NCI-H460 (cell line): ENCODE measurements around the gene PEX5. TPM values are rescaled to one million over a fixed set of nuclear protein-coding genes. Genes with fewer than 3 reads are reported as not detected.
"Not testable (repeated sequence)": the region's sequence is repeated elsewhere in the genome, so short reads cannot be mapped to it uniquely, and the experiment has no call there.

Source experiments
- DNase-seq: peaks from one replicate; pipeline ENCODE4 v3.0.0-alpha.2; 2016; ENCODE audit warnings: low read depth; ENCODE audit errors: extremely low read depth
- total RNA-seq: library from RNA; depleted of rRNA; stranded (reverse); fragments of >200 nt; shearing (Covaris generic); gene quantifications from 2 replicates; pipeline ENCODE4 v1.2.3, GENCODE V29; 2014; rRNA removed

Gene PEX5
- total RNA-seq, 1 experiment from 2014 or later, result 13.9 TPM

DNA sequence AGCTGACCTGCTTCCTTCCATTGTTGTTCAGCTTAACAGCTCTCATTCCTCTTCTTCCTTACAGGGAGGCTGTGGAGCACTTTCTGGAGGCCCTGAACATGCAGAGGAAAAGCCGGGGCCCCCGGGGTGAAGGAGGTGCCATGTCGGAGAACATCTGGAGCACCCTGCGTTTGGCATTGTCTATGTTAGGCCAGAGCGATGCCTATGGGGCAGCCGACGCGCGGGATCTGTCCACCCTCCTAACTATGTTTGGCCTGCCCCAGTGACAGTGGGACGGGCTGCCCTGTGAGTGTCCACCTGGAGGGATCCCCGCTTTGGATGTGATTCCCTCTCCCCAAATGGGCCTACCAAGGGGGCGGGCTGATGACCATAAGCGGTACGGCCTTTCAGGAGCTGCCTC, 20.5 kb downstream of the PEX5 start:
- DNase-seq, result no peak

- no peak for DNase-seq
These were observed 21.2 kb downstream of the PEX5 start for GRCh38 chr12:7210642-7211151.

DNA sequence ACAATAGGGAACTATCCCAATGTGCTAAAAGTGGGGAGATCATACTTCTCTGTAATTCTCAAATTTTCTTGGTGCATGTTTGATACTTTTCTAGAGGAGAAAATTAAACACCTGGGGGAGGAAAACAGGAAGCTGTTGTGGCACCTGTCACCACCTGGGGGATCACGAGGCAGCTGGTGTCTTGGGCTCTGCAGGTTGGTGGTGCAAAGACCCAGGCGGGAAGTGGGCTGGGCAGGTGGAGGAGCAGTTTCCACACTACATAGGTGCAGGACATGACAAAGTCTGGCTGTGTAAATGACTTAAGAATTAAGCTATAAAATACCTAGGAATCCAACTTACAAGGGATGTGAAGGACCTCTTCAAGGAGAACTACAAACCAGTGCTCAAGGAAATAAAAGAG, 23.2 kb downstream of the PEX5 start:
- DNase-seq, result no peak

DNA sequence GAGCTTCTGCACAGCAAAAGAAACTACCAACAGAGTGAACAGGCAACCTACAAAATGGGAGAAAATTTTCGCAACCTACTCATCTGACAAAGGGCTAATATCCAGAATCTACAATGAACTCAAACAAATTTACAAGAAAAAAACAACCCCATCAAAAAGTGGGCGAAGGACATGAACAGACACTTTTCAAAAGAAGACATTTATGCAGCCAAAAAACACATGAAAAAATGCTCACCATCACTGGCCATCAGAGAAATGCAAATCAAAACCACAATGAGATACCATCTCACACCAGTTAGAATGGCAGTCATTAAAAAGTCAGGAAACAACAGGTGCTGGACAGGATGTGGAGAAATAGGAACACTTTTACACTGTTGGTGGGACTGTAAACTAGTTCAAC, 24.3 kb downstream of the PEX5 start:
- DNase-seq, result not testable (repeated sequence)

DNA sequence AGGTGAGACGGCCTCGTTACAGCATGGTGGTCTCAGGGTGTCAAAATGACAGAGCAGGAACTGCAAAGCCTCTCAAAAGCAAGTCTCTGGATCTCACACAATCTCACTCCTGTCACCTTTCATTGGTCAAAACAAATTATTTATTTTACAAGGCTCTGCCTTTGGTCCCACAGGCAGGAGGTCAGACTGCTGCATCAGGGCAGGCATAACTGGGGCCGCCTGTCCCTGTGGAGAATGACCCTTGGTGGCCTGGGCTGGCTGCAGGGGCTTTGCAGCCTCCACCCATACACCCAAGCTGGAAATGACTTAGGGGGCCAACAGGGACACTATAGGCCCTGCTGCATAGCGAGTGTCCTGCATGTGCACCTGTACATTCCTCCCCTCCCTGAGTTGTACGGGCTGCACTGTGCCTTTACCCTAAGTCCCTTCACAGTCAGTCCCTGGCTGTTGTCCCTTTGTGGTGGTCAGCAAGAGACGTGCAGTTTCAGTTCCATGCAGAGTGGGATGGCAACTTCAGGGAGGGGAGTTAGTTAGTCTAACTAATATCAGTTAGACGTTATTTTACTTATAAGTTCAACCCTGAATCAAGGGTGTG, 28.1 kb downstream of the PEX5 start:
- DNase-seq, result no peak

DNA sequence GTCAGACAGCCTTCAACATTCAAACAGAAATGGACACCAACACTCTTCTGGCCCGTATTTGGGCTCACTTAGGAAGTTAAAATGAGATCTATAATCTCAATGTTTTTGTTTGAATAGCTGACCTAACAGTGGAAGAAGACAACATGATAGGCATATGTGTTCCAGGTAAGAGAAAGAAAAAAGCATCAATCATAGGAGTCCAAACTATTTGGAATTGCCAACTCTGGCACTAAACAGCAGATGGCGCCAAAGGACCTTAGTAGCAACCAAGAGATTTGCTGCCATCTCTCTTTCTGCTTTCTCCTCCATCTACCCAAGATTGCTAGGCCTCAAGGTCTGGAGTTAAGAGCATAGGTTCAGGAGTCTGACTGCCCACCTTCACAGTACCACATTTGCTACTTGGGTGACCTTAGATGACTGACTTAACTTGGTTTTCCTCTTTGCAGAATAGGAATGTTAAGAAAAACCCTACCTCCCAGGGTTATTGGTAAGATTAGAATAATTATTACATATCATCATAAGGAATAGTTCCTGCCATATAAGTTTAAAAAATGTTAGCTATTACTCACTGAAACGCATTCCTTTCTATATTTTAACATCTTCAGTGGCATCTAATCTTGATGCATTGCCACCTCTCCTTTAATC, 30.2 kb downstream of the PEX5 start:
- DNase-seq, result peak; percentile 73

DNA sequence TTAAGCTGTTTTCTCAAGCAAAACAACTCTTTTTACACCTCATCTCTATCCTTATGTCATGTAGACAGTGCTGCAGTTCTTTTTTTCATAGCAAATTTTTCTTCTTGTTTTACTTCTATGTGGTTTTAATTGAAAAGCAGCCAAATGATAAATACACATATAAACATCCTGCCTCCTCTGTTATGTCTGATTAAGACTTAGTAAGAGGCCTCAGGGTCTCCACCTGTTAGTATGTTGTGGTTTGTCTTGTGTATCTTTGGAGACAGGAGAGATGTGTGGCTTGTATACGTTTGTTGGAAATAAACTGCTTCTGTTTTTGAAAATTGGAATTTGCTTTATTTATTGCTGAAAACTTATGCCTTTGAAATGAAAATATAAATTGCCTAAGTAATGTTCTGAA, 32.0 kb downstream of the PEX5 start:
- DNase-seq, result no peak

DNA sequence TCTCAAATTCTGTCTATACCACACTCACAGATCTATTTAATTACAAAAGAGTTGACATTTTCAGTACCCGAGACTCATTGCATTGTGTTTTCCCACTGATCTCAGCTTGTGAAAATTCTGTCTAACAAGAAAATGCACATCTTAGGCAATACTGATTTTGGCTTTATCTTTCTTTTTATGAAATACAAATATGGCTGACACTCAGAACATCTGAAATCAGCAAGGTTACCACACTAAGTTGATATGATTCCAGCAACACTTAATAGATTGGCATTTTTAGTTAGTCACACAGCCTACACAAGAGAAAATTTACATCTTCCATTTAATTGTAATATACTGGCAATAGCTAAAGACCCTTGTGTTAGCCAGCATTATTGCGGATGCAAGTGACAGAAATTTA, 40.3 kb downstream of the PEX5 start:
- no peak for DNase-seq

DNA sequence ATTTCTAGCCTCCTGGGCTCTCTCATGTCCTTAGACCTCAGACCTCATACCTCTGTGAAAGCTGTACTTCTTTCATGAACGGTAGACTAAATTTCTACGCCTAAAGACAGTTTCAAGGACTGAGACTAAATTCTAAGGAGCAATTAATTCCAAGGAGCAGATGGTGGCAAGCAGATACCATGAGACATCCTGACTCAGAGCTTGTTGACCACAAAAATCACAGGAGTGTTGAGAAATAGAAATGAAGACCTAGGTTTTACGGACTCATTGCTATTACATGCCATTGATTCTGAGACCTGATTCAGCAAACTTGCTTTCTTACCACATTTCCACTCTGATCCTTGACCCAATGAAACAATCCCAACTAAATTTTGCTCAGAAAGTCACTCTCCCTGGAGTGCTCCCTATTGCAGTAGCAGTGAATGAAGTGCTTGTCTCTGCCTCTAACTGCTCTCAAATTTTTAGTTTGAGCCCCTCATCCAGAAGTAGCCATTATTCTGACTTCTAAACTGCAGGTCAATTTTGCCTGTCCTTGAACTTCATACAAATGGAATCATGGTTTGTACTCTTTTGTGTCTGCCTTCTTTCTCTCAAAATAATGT, 52.0 kb downstream of the PEX5 start:
- no peak for DNase-seq

DNA sequence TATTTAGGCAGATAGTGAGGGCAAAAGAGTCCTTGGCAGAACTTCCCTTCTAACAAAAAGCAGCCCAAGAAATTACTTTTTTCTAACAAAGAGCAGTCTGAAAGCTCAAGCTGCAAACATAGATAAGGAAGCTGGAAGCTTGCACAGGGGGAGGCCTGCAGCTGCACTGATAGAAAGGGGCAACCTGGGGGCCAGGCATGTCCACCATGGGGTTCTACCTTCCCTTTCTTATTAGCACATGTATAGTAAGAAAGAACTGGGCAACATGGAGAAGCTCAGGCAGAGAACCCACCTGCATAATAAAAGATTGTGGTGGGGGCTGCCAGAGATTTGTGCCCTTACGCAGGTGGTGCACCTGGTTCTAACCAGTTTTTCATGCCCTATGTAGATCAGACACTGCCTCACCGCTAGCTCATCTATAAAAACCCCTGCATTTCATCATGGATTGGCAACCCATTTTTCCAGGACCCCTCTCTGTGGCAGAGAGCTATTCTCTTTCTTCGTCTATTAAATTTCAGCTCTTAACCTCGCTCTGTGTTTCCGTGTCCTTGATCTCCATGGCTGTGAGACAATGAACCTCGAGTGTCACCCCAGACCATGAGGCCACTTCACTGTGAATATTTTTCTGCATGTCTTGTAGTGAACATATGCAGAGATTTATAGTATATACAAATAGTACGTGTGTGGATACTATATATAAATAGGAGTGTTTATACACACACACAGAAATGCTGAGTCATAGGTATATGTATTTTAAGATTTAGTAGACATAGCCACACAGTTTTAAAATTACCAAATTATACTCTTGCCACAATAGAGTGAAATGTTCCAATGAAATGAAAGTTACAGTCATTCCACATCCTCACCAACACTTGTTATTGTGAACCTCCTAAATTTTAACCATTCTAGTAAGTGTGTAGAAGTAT, 53.0 kb downstream of the PEX5 start:
- no peak for DNase-seq

GRCh38 chr12:7251328-7251996, 62.0 kb downstream of the PEX5 start:
- DNase-seq, result not testable (repeated sequence)

GRCh38 chr12:7259060-7259459, 69.6 kb downstream of the PEX5 start:
- no peak for DNase-seq

Other genes with a start within 250 kb of the PEX5 start
- gene RNU7-1, start 245.9 kb upstream of the PEX5 start, total RNA-seq, result not detected in 2 replicates
- gene C12orf57, start 245.7 kb upstream of the PEX5 start, total RNA-seq, result 127 and 130 TPM in 2 replicates
- 3.4 and 5.4 TPM in 2 replicates for gene PTPN6, start 238.3 kb upstream of the PEX5 start, total RNA-seq
- gene PHB2, start 219.0 kb upstream of the PEX5 start, total RNA-seq, result 277 and 299 TPM in 2 replicates
- 47.5 and 52.5 TPM in 2 replicates for gene EMG1, start 218.8 kb upstream of the PEX5 start, total RNA-seq
- 9.3 and 10.6 TPM in 2 replicates for gene LPCAT3, start 171.2 kb upstream of the PEX5 start, total RNA-seq
- 21.1 and 21.9 TPM in 2 replicates for gene C1S, start 129.0 kb upstream of the PEX5 start, total RNA-seq
- 2.6 and 3.5 TPM in 2 replicates for gene C1R, start 97.2 kb upstream of the PEX5 start, total RNA-seq
- 5.1 and 6.4 TPM in 2 replicates for gene C1RL, start 80.5 kb upstream of the PEX5 start, total RNA-seq
- gene RBP5, start 60.8 kb upstream of the PEX5 start, total RNA-seq, result not detected in 2 replicates
- gene CLSTN3, start 59.3 kb upstream of the PEX5 start, total RNA-seq, result 5.2 and 6.4 TPM in 2 replicates
- not detected in 2 replicates for gene ACSM4, start 114.4 kb downstream of the PEX5 start, total RNA-seq